Endothelial cell of umbilical vein (primary cell): ENCODE data around the gene ZMIZ1. TPM values are rescaled to one million over a fixed set of nuclear protein-coding genes. Genes with fewer than 3 reads are reported as not detected.

ENCODE experiments used
- BruUV-seq: library from RNA; stranded (reverse); fragments of 400-500 nt; replicated peaks from 2 replicates; lab custom pipeline; 2021; lab: Mats Ljungman, UMichigan
- CTCF ChIA-PET: fragments of 300-600, 350-600 bp; sonication (Branson Sonifier 250); formaldehyde crosslinking; loops from one replicate; lab custom pipeline; 2021; ENCODE audit warnings: antibody characterized with exemption, inconsistent platforms; lab: Charles Lee
- POLR2A ChIA-PET: fragments of 300-600, 350-600 bp; sonication (Branson Sonifier 250); formaldehyde crosslinking; loops from one replicate; lab custom pipeline; 2021; ENCODE audit warnings: antibody characterized with exemption, inconsistent platforms; lab: Charles Lee
- DNase-seq: peaks from one replicate; pipeline ENCODE4 v3.0.0-alpha.2; 2011; ENCODE audit warnings: low read depth, low spot score
- FAIRE-seq: peaks from 2 replicates; lab custom pipeline; 2011; peaks lifted over from hg19 to GRCh38; lab: Jason Lieb, UNC
- H2AFZ ChIP-seq: 2 replicates; pipeline ENCODE4 v1.6.0; 2012; ENCODE audit warnings: low read depth, low read length, control low read depth, inconsistent platforms
- H3K27ac ChIP-seq: 2 replicates; pipeline ENCODE4 v1.5.1; 2011; ENCODE audit warnings: low read depth, mild to moderate bottlenecking, control low read depth, low read length, moderate library complexity; ENCODE audit not compliant: insufficient read depth
- H3K27me3 ChIP-seq, 2 experiments: 2 replicates each; pipeline versions ENCODE4 v1.6.0 to v1.6.1; 2011; ENCODE audit warnings: low read length in 2 of 2, mixed read lengths in 1 of 2; ENCODE audit not compliant: control insufficient read depth in 2 of 2, insufficient read depth in 2 of 2
- H3K36me3 ChIP-seq, 2 experiments: 2 replicates in 1 of 2; 3 replicates in 1 of 2; pipeline ENCODE4 v1.5.1; 2011; ENCODE audit warnings: low read length in 2 of 2, mild to moderate bottlenecking in 1 of 2, moderate library complexity in 1 of 2; ENCODE audit not compliant: control insufficient read depth in 2 of 2, insufficient read depth in 2 of 2; ENCODE audit errors: extremely low read depth in 1 of 2
- H3K4me1 ChIP-seq: 3 replicates; pipeline ENCODE4 v1.5.1; 2011; ENCODE audit warnings: mild to moderate bottlenecking, low read length; ENCODE audit not compliant: control insufficient read depth, insufficient read depth; ENCODE audit errors: extremely low read depth
- H3K4me2 ChIP-seq: 2 replicates; pipeline ENCODE4 v1.6.1; 2011; ENCODE audit warnings: low read length, control low read depth, mixed read lengths; ENCODE audit not compliant: insufficient read depth
- H3K4me3 ChIP-seq, 3 experiments: fragments of 200-600 bp in 1 of 3; sonication (generic), shearing (Covaris generic) in 1 of 3; replicated peaks in 1 of 3; 2 replicates each; pipeline ENCODE4 v1.5.1; 2011 to 2016; ENCODE audit warnings: control low read depth in 3 of 3, low read length in 3 of 3, mild to moderate bottlenecking in 2 of 3, inconsistent platforms in 1 of 3, low read depth in 1 of 3, moderate library complexity in 1 of 3; ENCODE audit not compliant: insufficient read depth in 1 of 3
- H3K79me2 ChIP-seq: 2 replicates; pipeline ENCODE4 v1.6.0; 2012; ENCODE audit warnings: low read length, inconsistent platforms; ENCODE audit not compliant: control insufficient read depth, insufficient read depth
- H3K9ac ChIP-seq: replicated peaks from 2 replicates; pipeline ENCODE3; 2011; ENCODE audit warnings: low read length, control low read depth; ENCODE audit not compliant: insufficient read depth; ENCODE audit errors: extremely low read depth
- H3K9me1 ChIP-seq: replicated peaks from 3 replicates; pipeline ENCODE4 v1.6.0; 2011; ENCODE audit warnings: mild to moderate bottlenecking, low read length; ENCODE audit not compliant: control insufficient read depth, insufficient read depth; ENCODE audit errors: extremely low read depth
- H3K9me3 ChIP-seq: replicated peaks from 2 replicates; pipeline ENCODE4 v1.5.1; 2012; ENCODE audit warnings: low read length, inconsistent platforms; ENCODE audit not compliant: control insufficient read depth, insufficient read depth
- H4K20me1 ChIP-seq: replicated peaks from 2 replicates; pipeline ENCODE3; 2011; ENCODE audit warnings: mild to moderate bottlenecking, low read length; ENCODE audit not compliant: control insufficient read depth, insufficient read depth; ENCODE audit errors: extremely low read depth
- EZH2 ChIP-seq: IDR thresholded peaks from 2 replicates; pipeline ENCODE4 v1.6.1; 2012; ENCODE audit warnings: borderline replicate concordance, low read depth, mild to moderate bottlenecking, moderate library complexity, low read length, inconsistent platforms; ENCODE audit not compliant: severe bottlenecking
- FOS ChIP-seq: IDR thresholded peaks from 2 replicates; pipeline ENCODE4 v1.6.1; 2011; ENCODE audit warnings: mild to moderate bottlenecking, low read length, moderate library complexity, borderline replicate concordance; ENCODE audit not compliant: insufficient read depth
- GATA2 ChIP-seq: IDR thresholded peaks from 2 replicates; pipeline ENCODE4 v1.7.0; 2011; ENCODE audit warnings: low read depth, mild to moderate bottlenecking, moderate library complexity, mixed read lengths, low read length; ENCODE audit not compliant: insufficient read length, insufficient read depth
- JUN ChIP-seq: IDR thresholded peaks from 2 replicates; pipeline ENCODE4 v1.6.1; 2011; ENCODE audit warnings: borderline replicate concordance, low read depth; ENCODE audit not compliant: insufficient read length, insufficient read depth
- MYC ChIP-seq: IDR thresholded peaks from one replicate; pipeline ENCODE4 v1.6.1; 2011; ENCODE audit warnings: mild to moderate bottlenecking, low read depth, low read length
- POLR2A ChIP-seq: IDR thresholded peaks from 2 replicates; pipeline ENCODE4 v1.6.1; 2012; ENCODE audit warnings: low read depth, mild to moderate bottlenecking, control low read depth, low read length
- POLR2AphosphoS5 ChIP-seq: IDR thresholded peaks from 2 replicates; pipeline ENCODE4 v1.6.1; 2012; ENCODE audit warnings: low read depth, mild to moderate bottlenecking, control low read depth, low read length, moderate library complexity; ENCODE audit not compliant: insufficient read depth
- dilution Hi-C: fragments of 300-500 bp; cut with MboI; formaldehyde crosslinking; loops from one replicate; pipeline ENCODE4 v1.15.0; 2019; ENCODE audit warnings: low sequenced_read_pairs; ENCODE audit not compliant: extremely low pct_ligation_motif_present
- intact Hi-C: fragments of 100-400 bp; cut with micrococcal nuclease; formaldehyde crosslinking; loops from one replicate; pipeline ENCODE4 v1.10.0; 2022
- polyA plus RNA-seq, 4 experiments: library from polyadenylated mRNA; depleted of rRNA in 3 of 4; stranded (reverse) in 3 of 4; unstranded in 1 of 4; fragments of >200 nt; gene quantifications; 2 replicates each; pipeline versions ENCODE4 v1.2.1 to v1.2.3, GENCODE V29; 2011 to 2012; ENCODE audit warnings: missing spikeins in 1 of 4
- total RNA-seq: library from RNA; stranded (reverse); gene quantifications from 2 replicates; pipeline ENCODE4 v1.2.3, GENCODE V29; 2021
- TF ChIP-seq, protein P1 (sequence below), 2 donors: IDR thresholded peaks; 1 replicate in 1 of 2; 2 replicates in 1 of 2; pipeline ENCODE4 v1.5.1; 2011; ENCODE audit warnings: low read length in 2 of 2, mild to moderate bottlenecking in 2 of 2, moderate library complexity in 2 of 2, control low read depth in 1 of 2, inconsistent platforms in 1 of 2, low read depth in 1 of 2; ENCODE audit not compliant: insufficient read depth in 1 of 2; ENCODE audit errors: extremely low read depth in 1 of 2
- TF ChIP-seq, protein P2 (sequence below): IDR thresholded peaks from 2 replicates; pipeline ENCODE4 v1.6.1; 2011; ENCODE audit not compliant: insufficient read depth, insufficient read length

ZMIZ1 gene
- total and polyA plus RNA-seq, 2 donors (not counting 3 experiments of a cell fraction or from before 2014, with no cell fraction given): 12.5 to 46.7 TPM

DNA sequence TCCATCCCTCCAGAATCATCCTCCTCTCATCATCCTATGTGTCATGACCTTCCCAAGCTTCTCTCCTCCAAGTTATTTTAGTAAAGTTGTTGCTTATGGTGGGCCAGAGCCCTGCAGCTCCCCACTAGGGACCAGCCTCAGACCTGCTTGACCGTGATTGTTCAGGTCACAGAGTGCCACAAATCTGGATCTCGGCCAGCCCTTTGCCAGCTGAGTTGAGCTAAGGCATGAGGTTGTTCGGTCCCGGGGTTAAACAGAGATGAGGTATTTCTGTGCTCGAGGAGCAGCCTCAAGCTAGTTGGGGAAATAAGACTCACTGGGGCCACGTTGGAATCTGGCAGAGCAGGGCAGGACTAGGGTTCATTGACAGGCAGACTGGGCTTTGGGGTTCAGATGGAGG lies 212.2 kb downstream of the ZMIZ1 start:
- H3K4me2 ChIP-seq: no peak overlapping the region
- FAIRE-seq: no peak
- CTCF ChIA-PET: interaction anchor here (1.1 to 1.4 kb wide), 2 partner anchors 8 to 14 kb away, joined by 3 to 4 read pairs; no protein-coding TSS in a partner anchor

More for the DNA sequence above, 212.2 kb downstream of the ZMIZ1 start:
- no peak for DNase-seq
- no TSS peak for BruUV-seq
- Histone ChIP-seq H3K9me1 (no peaks in the 10 kb centered on the region), H3K4me1 (peaks cover 4% of the 10 kb centered on the region), H3K79me2 (no peaks in the 10 kb centered on the region), H3K9me3 (no peaks in the 10 kb centered on the region), H3K4me3 (no peak overlapping the region), H4K20me1 (no peaks in the 10 kb centered on the region), H3K27ac (no peak overlapping the region), H3K27me3 (no peaks in the 10 kb centered on the region), H3K36me3 (peaks cover 0 to 22% of the 10 kb centered on the region in 2 experiments), H3K9ac (no peak overlapping the region), H2AFZ (no peak overlapping the region)
- intact Hi-C loops: no loop called here
- dilution Hi-C loops: no loop called here
- POLR2A ChIA-PET: no interaction called here
- TF ChIP-seq FOS (no peak), MYC (no peak), GATA2 (no peak), JUN (no peak), POLR2AphosphoS5 (no peak), EZH2 (no peak), POLR2A (no peak)
- TF ChIP-seq, protein P1, sequence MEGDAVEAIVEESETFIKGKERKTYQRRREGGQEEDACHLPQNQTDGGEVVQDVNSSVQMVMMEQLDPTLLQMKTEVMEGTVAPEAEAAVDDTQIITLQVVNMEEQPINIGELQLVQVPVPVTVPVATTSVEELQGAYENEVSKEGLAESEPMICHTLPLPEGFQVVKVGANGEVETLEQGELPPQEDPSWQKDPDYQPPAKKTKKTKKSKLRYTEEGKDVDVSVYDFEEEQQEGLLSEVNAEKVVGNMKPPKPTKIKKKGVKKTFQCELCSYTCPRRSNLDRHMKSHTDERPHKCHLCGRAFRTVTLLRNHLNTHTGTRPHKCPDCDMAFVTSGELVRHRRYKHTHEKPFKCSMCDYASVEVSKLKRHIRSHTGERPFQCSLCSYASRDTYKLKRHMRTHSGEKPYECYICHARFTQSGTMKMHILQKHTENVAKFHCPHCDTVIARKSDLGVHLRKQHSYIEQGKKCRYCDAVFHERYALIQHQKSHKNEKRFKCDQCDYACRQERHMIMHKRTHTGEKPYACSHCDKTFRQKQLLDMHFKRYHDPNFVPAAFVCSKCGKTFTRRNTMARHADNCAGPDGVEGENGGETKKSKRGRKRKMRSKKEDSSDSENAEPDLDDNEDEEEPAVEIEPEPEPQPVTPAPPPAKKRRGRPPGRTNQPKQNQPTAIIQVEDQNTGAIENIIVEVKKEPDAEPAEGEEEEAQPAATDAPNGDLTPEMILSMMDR (IDR thresholded peaks at IDR 0.05; ENCODE audit: extremely low read depth in 1 of 2, insufficient read depth in 1 of 2, low read depth in 1 of 2, low read length in 2 of 2): no peak
- TF ChIP-seq, protein P2, sequence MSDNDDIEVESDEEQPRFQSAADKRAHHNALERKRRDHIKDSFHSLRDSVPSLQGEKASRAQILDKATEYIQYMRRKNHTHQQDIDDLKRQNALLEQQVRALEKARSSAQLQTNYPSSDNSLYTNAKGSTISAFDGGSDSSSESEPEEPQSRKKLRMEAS: no peak
